A549 treated with AZD2906 at 1 μM for 4 hours (cell line): ENCODE data around the gene PRDM10. TPM values are rescaled to one million over a fixed set of nuclear protein-coding genes. Genes with fewer than 3 reads are reported as not detected.

Experiments
- total RNA-seq: library from RNA; stranded (reverse); fragments of 200-300 nt; extraction: Qiagen RNA extraction; gene quantifications from 5 replicates; pipeline ENCODE4 v1.2.3, GENCODE V29; 2022

Gene PRDM10
- 1.4 to 1.7 TPM (median 1.6 TPM) in 5 replicates for total RNA-seq

DNA sequence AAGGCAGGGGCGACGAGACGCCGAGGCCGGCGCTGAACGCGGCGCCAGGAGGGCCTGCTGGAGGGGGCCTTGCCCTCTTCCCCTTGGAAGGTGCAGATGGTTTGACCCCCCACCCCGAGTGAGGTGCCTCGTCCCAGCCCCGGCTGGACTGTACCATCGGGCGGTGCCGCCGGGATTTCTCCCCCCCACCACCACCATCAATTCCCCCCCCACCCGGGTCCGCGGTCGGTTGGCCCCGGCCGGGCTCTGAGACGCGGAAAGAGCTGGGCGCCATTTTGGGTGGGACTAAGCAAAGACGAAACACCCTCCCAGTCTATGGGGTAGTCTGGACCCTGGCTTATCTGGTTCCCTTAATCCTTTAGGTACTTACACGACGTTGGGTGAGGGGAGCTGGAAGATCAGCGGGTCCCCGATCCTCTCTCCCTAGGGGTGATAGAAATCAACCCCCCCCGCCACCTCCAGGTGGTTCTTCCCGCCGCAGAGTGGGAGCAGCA lies at the start of gene PRDM10:
TSS of gene PRDM10 (minus strand) at position 484 of the 494 bp plus-strand sequence. CDS start 41,871 bp downstream, outside the sequence.

GRCh38 chr11:129895126-129896041 lies 107.3 kb downstream of the PRDM10 start, which contains the start of gene NFRKB:
TSS of gene NFRKB (minus strand) at chr11:129895578. CDS start at chr11:129892849, 2,729 bp downstream.

Other genes starting within 250 kb of the PRDM10 start
- 0.06 to 0.13 TPM (median 0.08 TPM) in 5 replicates for gene TMEM45B, start 187.0 kb downstream of the PRDM10 start, total RNA-seq
- gene NFRKB, start 107.3 kb downstream of the PRDM10 start, total RNA-seq = 10.5 to 12.7 TPM (median 12.1 TPM) in 5 replicates
- gene APLP2, start 67.1 kb upstream of the PRDM10 start, total RNA-seq = 154 to 202 TPM (median 172 TPM) in 5 replicates
- 0.04 to 0.23 TPM (median 0.06 TPM) in 5 replicates for gene ST14, start 156.9 kb upstream of the PRDM10 start, total RNA-seq